HepG2 (cell line): ENCODE results near the gene KIAA0232. TPM values are rescaled to one million over a fixed set of nuclear protein-coding genes. Genes with fewer than 3 reads are reported as not detected.

ENCODE experiments used
- ASH2L ChIP-seq: fragments of 300-600, 200-600 bp; sonication (generic); IDR thresholded peaks from 2 replicates; pipeline ENCODE4 v1.7.0; 2017; ENCODE audit warnings: low read depth, mild to moderate bottlenecking, moderate library complexity, mixed read lengths, low read length; ENCODE audit not compliant: insufficient read length
- ATF5 ChIP-seq: sonication (generic); formaldehyde crosslinking; IDR thresholded peaks from 2 replicates; pipeline ENCODE4 v1.4.0; 2020; ENCODE audit warnings: mild to moderate bottlenecking, low read depth, missing genetic modification reagents
- CBFB ChIP-seq: sonication (generic); formaldehyde crosslinking; IDR thresholded peaks from 2 replicates; pipeline ENCODE4 v1.4.0; 2020; ENCODE audit warnings: missing genetic modification reagents
- CCAR2 ChIP-seq: fragments of 200-400 bp; formaldehyde crosslinking; optimal IDR thresholded peaks from 2 replicates; pipeline ENCODE3; 2018; ENCODE audit warnings: low read depth, mild to moderate bottlenecking, low read length, moderate library complexity
- DNMT1 ChIP-seq: sonication (generic); formaldehyde crosslinking; IDR thresholded peaks from 2 replicates; pipeline ENCODE4 v1.5.1; 2020; ENCODE audit warnings: mild to moderate bottlenecking, missing genetic modification reagents
- E2F2 ChIP-seq: sonication (generic); formaldehyde crosslinking; IDR thresholded peaks from 2 replicates; pipeline ENCODE4 v1.4.0; 2020; ENCODE audit warnings: missing genetic modification reagents, borderline replicate concordance
- FOXA3 ChIP-seq: IDR thresholded peaks from 2 replicates; pipeline ENCODE4 v1.6.1; 2016; ENCODE audit warnings: missing genetic modification reagents, missing compliant biosample characterization
- HMGA1 ChIP-seq: sonication (generic); formaldehyde crosslinking; conservative IDR thresholded peaks from 2 replicates; pipeline ENCODE4 v1.4.0; 2020; ENCODE audit warnings: missing genetic modification reagents
- HNRNPLL ChIP-seq: fragments of 200-400 bp; formaldehyde crosslinking; IDR thresholded peaks from 2 replicates; pipeline ENCODE4 v1.6.1; 2017; ENCODE audit warnings: mild to moderate bottlenecking, low read depth, low read length; ENCODE audit not compliant: poor library complexity, severe bottlenecking
- IRF1 ChIP-seq: sonication (generic); formaldehyde crosslinking; IDR thresholded peaks from 2 replicates; pipeline ENCODE4 v1.4.0; 2020; ENCODE audit warnings: low read depth, mild to moderate bottlenecking, missing genetic modification reagents
- KLF13 ChIP-seq: sonication (generic); formaldehyde crosslinking; IDR thresholded peaks from 2 replicates; pipeline ENCODE4 v1.4.0; 2020; ENCODE audit warnings: mild to moderate bottlenecking, missing genetic modification reagents
- KLF9 ChIP-seq: IDR thresholded peaks from 2 replicates; pipeline ENCODE4 v1.6.1; 2016; ENCODE audit warnings: low read depth
- MZF1 ChIP-seq: sonication (generic); formaldehyde crosslinking; IDR thresholded peaks from 2 replicates; pipeline ENCODE4 v1.8.1; 2023; ENCODE audit warnings: mild to moderate bottlenecking, missing genetic modification reagents, borderline replicate concordance
- PBX3 ChIP-seq: sonication (generic); formaldehyde crosslinking; IDR thresholded peaks from 2 replicates; pipeline ENCODE4 v1.8.1; 2023; ENCODE audit warnings: missing genetic modification reagents, inconsistent platforms, borderline replicate concordance
- TMF1 ChIP-seq: sonication (generic); formaldehyde crosslinking; IDR thresholded peaks from 2 replicates; pipeline ENCODE4 v1.8.1; 2022; ENCODE audit warnings: low read depth, missing genetic modification reagents
- YEATS2 ChIP-seq: sonication (generic); formaldehyde crosslinking; IDR thresholded peaks from 2 replicates; pipeline ENCODE4 v1.4.0; 2020; ENCODE audit warnings: missing genetic modification reagents, borderline replicate concordance
- ZC3H4 ChIP-seq: sonication (generic); formaldehyde crosslinking; IDR thresholded peaks from 2 replicates; pipeline ENCODE4 v1.4.0; 2020; ENCODE audit warnings: missing genetic modification reagents, borderline replicate concordance
- ZFP91 ChIP-seq: sonication (generic); formaldehyde crosslinking; IDR thresholded peaks from 2 replicates; pipeline ENCODE4 v1.9.0; 2022; ENCODE audit warnings: missing genetic modification reagents, mild to moderate bottlenecking, borderline replicate concordance
- ZNF367 ChIP-seq: sonication (generic); formaldehyde crosslinking; IDR thresholded peaks from 2 replicates; pipeline ENCODE4 v1.4.0; 2020; ENCODE audit warnings: missing genetic modification reagents, borderline replicate concordance
- ZNF672 ChIP-seq: sonication (generic); formaldehyde crosslinking; IDR thresholded peaks from 2 replicates; pipeline ENCODE4 v1.8.1; 2022; ENCODE audit warnings: missing genetic modification reagents
- ZNF790 ChIP-seq: sonication (generic); formaldehyde crosslinking; IDR thresholded peaks from 2 replicates; pipeline ENCODE4 v1.8.0; 2022; ENCODE audit warnings: missing genetic modification reagents, mild to moderate bottlenecking, borderline replicate concordance
- ZNF850 ChIP-seq: sonication (generic); formaldehyde crosslinking; conservative IDR thresholded peaks from 2 replicates; pipeline ENCODE4 v1.9.0; 2021; ENCODE audit warnings: mild to moderate bottlenecking, missing genetic modification reagents
- ZNF879 ChIP-seq: sonication (generic); formaldehyde crosslinking; IDR thresholded peaks from 2 replicates; pipeline ENCODE4 v1.8.1; 2023; ENCODE audit warnings: missing genetic modification reagents
- polyA plus RNA-seq, 8 experiments: library from polyadenylated mRNA; depleted of rRNA in 3 of 8; stranded (reverse) in 7 of 8; unstranded in 1 of 8; fragments of >200 nt; fragmentation: Illumina TruSeq in 4 of 8; extraction: Trizol in 4 of 8; gene quantifications; 2 replicates each; pipeline versions ENCODE4 v1.2.1 to v1.2.3, GENCODE V29; 2011 to 2016; ENCODE audit warnings: low read depth in 4 of 8, missing spikeins in 1 of 8, mixed read lengths in 1 of 8; ENCODE audit not compliant: insufficient read depth in 1 of 8
- total RNA-seq, 5 experiments: library from RNA; depleted of rRNA; stranded (reverse); fragments of >200 nt; fragmentation: Illumina TruSeq; extraction: Trizol; gene quantifications; 2 replicates each; pipeline ENCODE4 v1.2.3, GENCODE V29; 2016; ENCODE audit warnings: low read depth in 1 of 5

KIAA0232 gene
- total and polyA plus RNA-seq, 2 of the 13 experiments (the other 11 are each of a cell fraction or from before 2014, with no cell fraction given), result 7.8 to 17.1 TPM

GRCh38 chr4:6782147-6782845 is at the start of gene KIAA0232 (continued):
- TF ChIP-seq E2F2 (CRISPR knock-in tag) (no peak), ZNF850 (CRISPR knock-in tag) (no peak), ASH2L (no peak), KLF9 (no peak), ZFP91 (CRISPR knock-in tag) (no peak; the same call in 1 of the 2 replicates), TMF1 (CRISPR knock-in tag) (no peak; the same call in 1 of the 2 replicates), FOXA3 (CRISPR knock-in tag) (peak; percentile 44), ATF5 (CRISPR knock-in tag) (no peak), PBX3 (CRISPR knock-in tag) (no peak), YEATS2 (0 out of 2 replicates have a peak, but pooled peaks have one; percentile 20), ZC3H4 (CRISPR knock-in tag) (no peak), CCAR2 (no peak), ZNF367 (CRISPR knock-in tag) (no peak), HMGA1 (CRISPR knock-in tag) (no peak), DNMT1 (CRISPR knock-in tag) (peak; percentile 61; the same call in 1 of the 2 replicates), ZNF790 (CRISPR knock-in tag) (peak; percentile 36; the same call in 1 of the 2 replicates), CBFB (peak; percentile 72; the same call in 1 of the 2 replicates), KLF13 (no peak), HNRNPLL (peak; percentile 78), ZNF672 (CRISPR knock-in tag) (no peak), IRF1 (0 out of 2 replicates have a peak, but pooled peaks have one; percentile 41), MZF1 (CRISPR knock-in tag) (no peak), ZNF879 (CRISPR knock-in tag) (no peak)
